Measurements from ENCODE around the gene FXYD3. TPM values are rescaled to one million over a fixed set of nuclear protein-coding genes. Genes with fewer than 3 reads are reported as not detected.
A peak's percentile ranks its signal among the peaks of the same experiment; 100 is the strongest.
"Not testable (repeated sequence)": the region's sequence is repeated elsewhere in the genome, so short reads cannot be mapped to it uniquely, and the experiment has no call there.

FXYD3 gene
- total RNA-seq, 1 donor from 2014 or later, result 1.1 TPM

- DNase-seq, result no peak
- Histone ChIP-seq H3K27ac (replicated peaks) (no peak overlapping the region), H3K9me3 (replicated peaks) (no peaks in the 10 kb centered on the region), H3K27me3 (ENCODE audit: low read depth) (no peaks in the 10 kb centered on the region), H3K4me3 (no peak overlapping the region), H3K4me1 (peaks cover 29% of the 10 kb centered on the region), H3K36me3 (no peaks in the 10 kb centered on the region)
- intact Hi-C loops (cut with micrococcal nuclease), result no loop called here
- TF ChIP-seq CTCF (IDR thresholded peaks at IDR 0.05; ENCODE audit: borderline replicate concordance), result no peak
Observed at GRCh38 chr19:35128398-35129057, 12.9 kb downstream of the FXYD3 start.

DNA sequence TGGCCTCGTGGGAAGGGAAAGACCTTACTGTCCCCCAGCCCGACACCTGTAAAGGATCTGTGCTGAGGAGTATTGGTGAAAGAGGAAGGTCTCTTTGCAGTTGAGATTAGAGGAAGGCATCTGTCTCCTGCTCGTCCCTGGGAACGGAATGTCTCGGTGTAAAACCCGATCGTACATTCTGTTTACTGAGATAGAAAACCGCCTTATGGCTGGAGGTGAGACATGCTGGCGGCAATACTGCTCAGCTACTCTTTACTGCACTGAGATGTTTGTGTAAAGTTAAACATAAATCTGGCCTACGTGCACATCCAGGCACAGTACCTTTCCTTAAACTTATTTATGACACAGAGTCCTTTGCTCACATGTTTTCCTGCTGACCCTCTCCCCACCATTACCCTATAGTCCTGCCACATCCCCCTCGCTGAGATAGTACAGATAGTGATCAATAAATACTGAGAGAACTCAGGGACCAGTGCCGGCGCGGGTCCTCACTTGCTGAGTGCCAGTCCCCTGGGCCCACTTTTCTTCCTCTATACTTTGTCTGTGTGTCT, 14.2 kb downstream of the FXYD3 start:
- H3K27me3 ChIP-seq (ENCODE audit: low read depth); H3K9me3 ChIP-seq (replicated peaks); H3K4me3 ChIP-seq; H3K36me3 ChIP-seq; intact Hi-C loops (cut with micrococcal nuclease); DNase-seq: not testable (repeated sequence)
- peak overlapping the region; percentile 38 for H3K27ac ChIP-seq (replicated peaks)
- H3K4me1 ChIP-seq, result peaks cover 21% of the 10 kb centered on the region

- TF ChIP-seq CTCF (IDR thresholded peaks at IDR 0.05; ENCODE audit: borderline replicate concordance), result no peak
- no peak for DNase-seq
- H3K27me3 ChIP-seq (ENCODE audit: low read depth), result no peaks in the 10 kb centered on the region
- no peaks in the 10 kb centered on the region for H3K9me3 ChIP-seq (replicated peaks)
- peaks cover 22% of the 10 kb centered on the region for H3K4me1 ChIP-seq
- H3K27ac ChIP-seq (replicated peaks), result no peak overlapping the region
- H3K4me3 ChIP-seq, result no peak overlapping the region
- H3K36me3 ChIP-seq, result no peaks in the 10 kb centered on the region
- intact Hi-C loops (cut with micrococcal nuclease), result no loop called here
Observed at GRCh38 chr19:35130761-35131720, 15.4 kb downstream of the FXYD3 start.

- Histone ChIP-seq H3K27ac (replicated peaks) (no peak overlapping the region), H3K9me3 (replicated peaks) (no peaks in the 10 kb centered on the region), H3K4me1 (peaks cover 22% of the 10 kb centered on the region), H3K4me3 (no peak overlapping the region), H3K27me3 (ENCODE audit: low read depth) (no peaks in the 10 kb centered on the region), H3K36me3 (no peaks in the 10 kb centered on the region)
- TF ChIP-seq CTCF (IDR thresholded peaks at IDR 0.05; ENCODE audit: borderline replicate concordance), result no peak
- intact Hi-C loops (cut with micrococcal nuclease), result no loop called here
- no peak for DNase-seq
Observed at GRCh38 chr19:35132254-35132653, 16.6 kb downstream of the FXYD3 start.

DNA sequence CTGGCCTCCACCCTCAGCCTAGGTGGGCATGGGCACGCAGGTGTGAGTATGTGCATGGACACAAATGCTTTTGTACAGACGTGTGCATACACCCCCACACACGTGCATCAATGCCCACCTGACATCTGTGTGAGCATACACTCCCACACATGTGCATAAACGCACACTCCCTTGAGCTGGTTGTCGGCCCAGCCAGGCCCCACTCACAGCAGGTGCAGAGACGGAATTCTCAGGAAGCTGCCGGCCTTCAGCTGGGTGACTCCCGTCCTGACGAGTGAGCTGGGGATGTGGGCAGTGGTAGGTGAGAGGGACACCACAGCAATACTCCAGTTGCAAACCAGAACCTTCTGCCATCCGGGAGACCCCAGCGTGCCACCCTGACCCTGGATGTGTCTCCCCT, 18.2 kb downstream of the FXYD3 start:
- H3K4me3 ChIP-seq, result peak overlapping the region; percentile 57
- H3K27ac ChIP-seq (replicated peaks), result peak overlapping the region; percentile 75
- intact Hi-C loops (cut with micrococcal nuclease), result no loop called here
- H3K9me3 ChIP-seq (replicated peaks), result no peaks in the 10 kb centered on the region
- peaks cover 11% of the 10 kb centered on the region for H3K27me3 ChIP-seq (ENCODE audit: low read depth)
- no peak for DNase-seq
- TF ChIP-seq CTCF (IDR thresholded peaks at IDR 0.05; ENCODE audit: borderline replicate concordance), result no peak
- no peaks in the 10 kb centered on the region for H3K36me3 ChIP-seq
- peaks cover 37% of the 10 kb centered on the region for H3K4me1 ChIP-seq

All from left ventricle myocardium inferior (tissue), 1 donor.